OCI-LY3 (cell line): ENCODE measurements around the gene HIVEP3.

Source experiments
- CTCF ChIP-seq: fragments of 200-600, 300-600 bp; sonication (generic); IDR thresholded peaks from 2 replicates; pipeline ENCODE4 v1.5.1; 2014; ENCODE audit warnings: antibody characterized with exemption, low read length, low read depth
- EZH2phosphoT487 ChIP-seq: fragments of 200-600 bp; shearing (Covaris generic); IDR thresholded peaks from 2 replicates; pipeline ENCODE4 v1.6.1; 2018; ENCODE audit warnings: antibody characterized with exemption, mixed run types, low read depth

- TF ChIP-seq CTCF (no peak), EZH2phosphoT487 (no peak)
Observed at GRCh38 chr1:41627491-41628280, 291.0 kb downstream of the HIVEP3 start.
